KMS-11 (cell line): ENCODE measurements around the gene SLA2.

Experiments used
- H2AFZ ChIP-seq: fragments of 200-600 bp; sonication (generic); 2 replicates; pipeline ENCODE4 v1.6.1; 2016; ENCODE audit warnings: antibody characterized with exemption, mixed run types, low read depth
- H3K27ac ChIP-seq: fragments of 200-600 bp; sonication (generic); 2 replicates; pipeline ENCODE4 v1.6.1; 2016; ENCODE audit warnings: mild to moderate bottlenecking, mixed run types
- H3K27me3 ChIP-seq: fragments of 200-600 bp; sonication (generic); 2 replicates; pipeline ENCODE4 v1.6.1; 2017; ENCODE audit warnings: mild to moderate bottlenecking, low read depth, mixed run types, moderate library complexity; ENCODE audit not compliant: insufficient read depth
- H3K36me3 ChIP-seq: fragments of 200-600 bp; sonication (generic); 2 replicates; pipeline ENCODE4 v1.6.1; 2017; ENCODE audit warnings: mild to moderate bottlenecking, mixed run types; ENCODE audit not compliant: insufficient read depth
- H3K4me1 ChIP-seq: fragments of 200-600 bp; sonication (generic); 2 replicates; pipeline ENCODE4 v1.6.1; 2016; ENCODE audit warnings: mild to moderate bottlenecking, low read depth, mixed run types; ENCODE audit not compliant: poor library complexity, severe bottlenecking
- H3K4me2 ChIP-seq: fragments of 200-600 bp; sonication (generic); 2 replicates; pipeline ENCODE4 v1.7.0; 2016; ENCODE audit warnings: mild to moderate bottlenecking, mixed run types
- H3K4me3 ChIP-seq: fragments of 200-600 bp; sonication (generic); IDR thresholded peaks from 2 replicates; pipeline ENCODE4 v1.6.1; 2017; ENCODE audit warnings: low read depth, low read length, mixed read lengths; ENCODE audit not compliant: insufficient read depth
- H3K79me2 ChIP-seq: fragments of 200-600 bp; sonication (generic); 2 replicates; pipeline ENCODE4 v1.6.1; 2016; ENCODE audit warnings: low read depth, mixed run types; ENCODE audit not compliant: insufficient read depth
- H3K9ac ChIP-seq: fragments of 200-600 bp; sonication (generic); 2 replicates; pipeline ENCODE4 v1.6.1; 2016; ENCODE audit warnings: mild to moderate bottlenecking, mixed run types
- H4K20me1 ChIP-seq: fragments of 200-600 bp; sonication (generic); 2 replicates; pipeline ENCODE4 v1.6.1; 2016; ENCODE audit warnings: mild to moderate bottlenecking, mixed run types; ENCODE audit not compliant: insufficient read depth
- CTCF ChIP-seq: fragments of 200-600 bp; sonication (generic); conservative IDR thresholded peaks from 2 replicates; pipeline ENCODE4 v1.6.1; 2017; ENCODE audit warnings: low read depth, mild to moderate bottlenecking, antibody characterized with exemption, low read length, moderate library complexity, mixed read lengths

The SLA2 gene

GRCh38 chr20:36582821-36583220, 63.2 kb downstream of the SLA2 start:
- no peak overlapping the region for H2AFZ ChIP-seq

DNA sequence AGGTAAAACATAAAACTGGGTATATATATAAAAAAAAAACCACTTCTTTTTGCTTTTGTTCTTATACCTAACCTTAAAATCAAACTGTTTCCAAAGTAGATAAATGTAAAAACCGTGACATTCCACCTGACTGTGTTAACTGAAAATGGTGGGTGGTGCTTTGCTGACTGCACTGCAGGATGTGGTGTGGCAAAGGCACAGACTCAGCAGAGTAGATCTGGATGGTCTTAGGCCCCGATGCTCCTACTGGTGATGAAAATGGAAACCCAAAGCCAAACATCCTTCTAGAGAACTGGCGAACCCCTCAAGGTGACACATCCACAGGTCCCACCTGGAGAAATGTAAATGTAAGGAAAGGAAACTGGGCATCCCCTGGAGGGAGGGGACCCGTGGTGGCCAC, 63.7 kb downstream of the SLA2 start:
- Histone ChIP-seq H4K20me1 (peaks cover 8% of the 10 kb centered on the region), H3K9ac (no peak overlapping the region), H3K4me2 (no peak overlapping the region), H3K27me3 (no peaks in the 10 kb centered on the region), H2AFZ (no peak overlapping the region), H3K4me3 (no peak overlapping the region), H3K79me2 (peaks cover 22% of the 10 kb centered on the region), H3K4me1 (peaks cover 27% of the 10 kb centered on the region), H3K27ac (no peak overlapping the region), H3K36me3 (no peaks in the 10 kb centered on the region)
- no peak for TF ChIP-seq CTCF

More at GRCh38 chr20:36582821-36583220, 63.2 kb downstream of the SLA2 start:
- no peak overlapping the region for H3K27ac ChIP-seq
- H3K79me2 ChIP-seq: peaks cover 17% of the 10 kb centered on the region
- no peaks in the 10 kb centered on the region for H3K36me3 ChIP-seq
- H3K4me2 ChIP-seq: no peak overlapping the region
- no peak for TF ChIP-seq CTCF
- H3K27me3 ChIP-seq: no peaks in the 10 kb centered on the region
- no peak overlapping the region for H3K9ac ChIP-seq
- no peak overlapping the region for H3K4me3 ChIP-seq
- H4K20me1 ChIP-seq: peaks cover 5% of the 10 kb centered on the region
- peaks cover 23% of the 10 kb centered on the region for H3K4me1 ChIP-seq

- Histone ChIP-seq H3K9ac (no peak overlapping the region), H2AFZ (no peak overlapping the region), H3K36me3 (no peaks in the 10 kb centered on the region), H3K4me3 (no peak overlapping the region), H3K27me3 (no peaks in the 10 kb centered on the region), H3K79me2 (peaks cover 45% of the 10 kb centered on the region), H3K27ac (no peak overlapping the region), H3K4me2 (no peak overlapping the region), H3K4me1 (peaks cover 45% of the 10 kb centered on the region), H4K20me1 (peaks cover 21% of the 10 kb centered on the region)
- no peak for TF ChIP-seq CTCF
Measured at GRCh38 chr20:36579996-36580545, 65.9 kb downstream of the SLA2 start.

- Histone ChIP-seq H3K79me2 (peaks cover 52% of the 10 kb centered on the region), H3K4me3 (no peak overlapping the region), H3K9ac (no peak overlapping the region), H3K4me1 (peaks cover 45% of the 10 kb centered on the region), H3K27ac (no peak overlapping the region), H4K20me1 (peaks cover 21% of the 10 kb centered on the region), H2AFZ (no peak overlapping the region), H3K27me3 (no peaks in the 10 kb centered on the region), H3K36me3 (no peaks in the 10 kb centered on the region), H3K4me2 (no peak overlapping the region)
- no peak for TF ChIP-seq CTCF
Measured at GRCh38 chr20:36578356-36579041, 67.5 kb downstream of the SLA2 start.
